ENCODE results near the gene CREB3L2. TPM values are rescaled to one million over a fixed set of nuclear protein-coding genes. Genes with fewer than 3 reads are reported as not detected.

CREB3L2 gene
- polyA plus RNA-seq, 3 donors, result 6.9 to 12.9 (median 11.9) TPM

DNA sequence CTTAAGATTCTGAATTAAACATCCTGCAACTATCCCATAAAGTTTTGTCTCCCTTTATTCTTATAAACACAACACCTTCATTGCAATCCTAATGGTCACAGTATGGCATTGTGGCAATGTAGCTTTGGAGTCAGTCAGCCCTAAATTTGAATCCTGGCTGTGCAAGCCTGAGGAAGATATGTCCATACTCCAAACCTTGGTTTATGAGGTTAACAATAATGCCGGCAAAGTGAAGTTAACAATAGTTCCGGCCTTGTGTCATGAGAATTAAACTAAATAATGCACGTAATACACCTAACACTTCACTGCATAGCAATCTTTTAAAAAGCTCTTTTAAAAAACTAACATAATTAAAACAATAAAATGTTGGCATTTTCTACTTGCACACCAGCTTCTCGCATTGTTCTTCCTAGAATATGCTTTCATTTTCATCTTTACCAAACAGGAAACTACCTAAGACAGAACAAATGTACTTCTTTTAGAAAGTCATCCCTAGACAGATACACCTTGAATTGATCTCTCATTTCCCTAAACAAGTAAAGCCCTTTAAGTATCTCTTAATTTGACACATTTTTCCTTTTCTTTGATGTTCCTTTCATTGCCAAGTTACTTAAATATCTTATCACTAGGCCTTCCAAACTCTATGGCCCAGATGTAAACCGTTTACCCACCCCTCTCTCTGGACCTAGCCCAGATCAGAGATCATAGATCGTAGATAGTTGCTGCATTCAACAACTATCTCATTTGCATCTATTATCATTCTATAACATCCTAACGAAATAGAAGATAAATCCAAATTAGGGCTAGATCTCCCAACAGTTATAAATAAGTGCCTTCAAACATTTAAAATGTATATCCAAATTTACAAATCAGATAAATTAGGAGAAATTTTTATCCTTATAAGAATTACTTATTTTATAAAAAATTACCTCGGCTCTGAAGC, 66.7 kb downstream of the CREB3L2 start:
- intact Hi-C loops (cut with micrococcal nuclease), result no loop called here
- WGBS (ENCODE audit: insufficient coverage), result 0% methylated on average over 3 of the region's 8 CpGs
- peak overlapping the region; percentile 44 to 88 (median 85) for H3K4me3 ChIP-seq (replicated peaks in 1 of 3; ENCODE audit: low read depth in 2 of 3, low read length in 3 of 3)
- peaks cover 43 to 51% of the 10 kb centered on the region in 2 donors for H3K4me1 ChIP-seq (ENCODE audit: control insufficient read depth in 1 of 2, insufficient read depth in 2 of 2, low read length in 2 of 2)
- Mint-ChIP-seq H3K9me3 (peaks cover 0 to 2% (median 0%) of the 10 kb centered on the region in 7 donors), H3K27me3 (ENCODE audit: low read depth in 3 of 3) (no peaks in the 10 kb centered on the region), H3K36me3 (peaks cover 2% of the 10 kb centered on the region in 2 donors), H3K4me1 (peaks cover 55% of the 10 kb centered on the region), H3K4me3 (peak overlapping the region; percentile 70 to 91), H3K27ac (peak overlapping the region; percentile 81 to 97 (median 90))
- TF ChIP-seq, protein P1, sequence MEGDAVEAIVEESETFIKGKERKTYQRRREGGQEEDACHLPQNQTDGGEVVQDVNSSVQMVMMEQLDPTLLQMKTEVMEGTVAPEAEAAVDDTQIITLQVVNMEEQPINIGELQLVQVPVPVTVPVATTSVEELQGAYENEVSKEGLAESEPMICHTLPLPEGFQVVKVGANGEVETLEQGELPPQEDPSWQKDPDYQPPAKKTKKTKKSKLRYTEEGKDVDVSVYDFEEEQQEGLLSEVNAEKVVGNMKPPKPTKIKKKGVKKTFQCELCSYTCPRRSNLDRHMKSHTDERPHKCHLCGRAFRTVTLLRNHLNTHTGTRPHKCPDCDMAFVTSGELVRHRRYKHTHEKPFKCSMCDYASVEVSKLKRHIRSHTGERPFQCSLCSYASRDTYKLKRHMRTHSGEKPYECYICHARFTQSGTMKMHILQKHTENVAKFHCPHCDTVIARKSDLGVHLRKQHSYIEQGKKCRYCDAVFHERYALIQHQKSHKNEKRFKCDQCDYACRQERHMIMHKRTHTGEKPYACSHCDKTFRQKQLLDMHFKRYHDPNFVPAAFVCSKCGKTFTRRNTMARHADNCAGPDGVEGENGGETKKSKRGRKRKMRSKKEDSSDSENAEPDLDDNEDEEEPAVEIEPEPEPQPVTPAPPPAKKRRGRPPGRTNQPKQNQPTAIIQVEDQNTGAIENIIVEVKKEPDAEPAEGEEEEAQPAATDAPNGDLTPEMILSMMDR (IDR thresholded peaks at IDR 0.05), result no peak
- no peaks in the 10 kb centered on the region for H3K36me3 ChIP-seq (replicated peaks in 1 of 2; ENCODE audit: control insufficient read depth in 1 of 2, insufficient read depth in 2 of 2, low read length in 2 of 2)
- H3K9ac ChIP-seq (ENCODE audit: insufficient read depth, low read length, poor library complexity, severe bottlenecking), result peak overlapping the region; percentile 67
- peak in 1 of 3 donors; percentile 22 for DNase-seq
- peak overlapping the region; percentile 77 for H2AFZ ChIP-seq (ENCODE audit: insufficient read depth, low read depth, low read length, poor library complexity, severe bottlenecking)
- no peaks in the 10 kb centered on the region for H3K27me3 ChIP-seq (ENCODE audit: control insufficient read depth in 2 of 2, insufficient read depth in 2 of 2, low read length in 2 of 2)
- H4K20me1 ChIP-seq (ENCODE audit: insufficient read depth, low read length), result peaks cover 10% of the 10 kb centered on the region
- peak overlapping the region; percentile 80 for H3K4me2 ChIP-seq (replicated peaks; ENCODE audit: extremely low read depth, low read length, poor library complexity, severe bottlenecking)
- no peaks in the 10 kb centered on the region for H3K9me3 ChIP-seq (replicated peaks in 1 of 2; ENCODE audit: control insufficient read depth in 1 of 2, insufficient read depth in 1 of 2, low read length in 2 of 2)
- peak overlapping the region; percentile 3 to 93 for H3K27ac ChIP-seq (ENCODE audit: low read depth in 1 of 2, low read length in 2 of 2)
- H3K79me2 ChIP-seq (ENCODE audit: insufficient read depth, low read length), result peaks cover 89% of the 10 kb centered on the region

DNA sequence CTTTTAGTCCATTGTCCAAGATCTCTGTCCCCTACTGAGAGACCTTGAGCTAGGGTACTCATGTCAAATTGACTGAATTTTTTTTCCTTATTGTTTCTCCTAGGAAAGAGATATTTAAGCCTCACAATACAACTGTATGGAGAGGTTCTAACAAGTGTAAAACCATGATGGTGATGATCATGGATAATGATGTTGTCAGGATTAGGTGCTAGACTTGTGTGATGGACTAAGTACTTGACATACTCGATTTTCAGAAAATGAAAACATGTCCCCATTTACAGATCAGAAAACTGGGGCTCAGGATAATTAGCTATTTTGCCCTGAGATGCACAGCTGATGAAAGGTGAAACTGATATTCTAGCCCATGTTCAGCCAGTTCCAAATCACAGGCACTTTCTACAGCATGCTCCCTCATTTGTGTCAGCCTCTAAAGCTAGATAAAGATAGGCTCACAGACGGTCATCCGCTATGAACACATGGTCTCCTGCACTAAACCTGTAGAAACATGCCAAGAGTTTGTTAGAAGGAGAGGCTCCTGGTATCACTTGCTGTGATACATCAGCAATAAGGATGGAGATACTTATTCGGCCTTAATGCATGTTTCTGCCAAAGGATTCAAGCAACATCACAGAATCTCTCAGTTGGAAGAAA, 67.6 kb downstream of the CREB3L2 start:
- H2AFZ ChIP-seq (ENCODE audit: insufficient read depth, low read depth, low read length, poor library complexity, severe bottlenecking), result peak overlapping the region; percentile 77
- no peaks in the 10 kb centered on the region for H3K36me3 ChIP-seq (replicated peaks in 1 of 2; ENCODE audit: control insufficient read depth in 1 of 2, insufficient read depth in 2 of 2, low read length in 2 of 2)
- peak overlapping the region; percentile 81 to 97 (median 90) for H3K27ac Mint-ChIP-seq
- no peak overlapping the region for H3K9ac ChIP-seq (ENCODE audit: insufficient read depth, low read length, poor library complexity, severe bottlenecking)
- H3K4me2 ChIP-seq (replicated peaks; ENCODE audit: extremely low read depth, low read length, poor library complexity, severe bottlenecking), result peak overlapping the region; percentile 80
- no peaks in the 10 kb centered on the region for H3K9me3 ChIP-seq (replicated peaks in 1 of 2; ENCODE audit: control insufficient read depth in 1 of 2, insufficient read depth in 1 of 2, low read length in 2 of 2)
- intact Hi-C loops (cut with micrococcal nuclease), result no loop called here
- WGBS (ENCODE audit: insufficient coverage), result no CpG with 5 or more reads among the region's 4 CpGs
- no peak for DNase-seq
- H3K79me2 ChIP-seq (ENCODE audit: insufficient read depth, low read length), result peaks cover 86% of the 10 kb centered on the region
- peaks cover 43 to 51% of the 10 kb centered on the region in 2 donors for H3K4me1 ChIP-seq (ENCODE audit: control insufficient read depth in 1 of 2, insufficient read depth in 2 of 2, low read length in 2 of 2)
- TF ChIP-seq, protein P1 (IDR thresholded peaks at IDR 0.05), result no peak
- H3K4me3 ChIP-seq (replicated peaks in 1 of 3; ENCODE audit: low read depth in 2 of 3, low read length in 3 of 3), result peak overlapping the region in 2 of 3 experiments; percentile 85 to 88
- no peaks in the 10 kb centered on the region for H3K27me3 ChIP-seq (ENCODE audit: control insufficient read depth in 2 of 2, insufficient read depth in 2 of 2, low read length in 2 of 2)
- peaks cover 2% of the 10 kb centered on the region in 2 donors for H3K36me3 Mint-ChIP-seq
- H4K20me1 ChIP-seq (ENCODE audit: insufficient read depth, low read length), result peaks cover 13% of the 10 kb centered on the region
- peak overlapping the region in 1 of 2 donors; percentile 93 for H3K27ac ChIP-seq (ENCODE audit: low read depth in 1 of 2, low read length in 2 of 2)
- peak overlapping the region in 1 of 2 donors; percentile 91 for H3K4me3 Mint-ChIP-seq
- peaks cover 56% of the 10 kb centered on the region for H3K4me1 Mint-ChIP-seq
- H3K27me3 Mint-ChIP-seq (ENCODE audit: low read depth in 3 of 3), result no peaks in the 10 kb centered on the region
- peaks cover 0 to 2% (median 0%) of the 10 kb centered on the region in 7 donors for H3K9me3 Mint-ChIP-seq

Measured in CD14-positive monocyte (primary cell).